CD4-positive, alpha-beta T cell (primary cell): ENCODE measurements around the gene FXYD3. TPM values are rescaled to one million over a fixed set of nuclear protein-coding genes. Genes with fewer than 3 reads are reported as not detected.

ENCODE experiments used
- ATAC-seq: fragments of 200-7000 bp; cut with Tn5 transposase; one replicate; pipeline ENCODE4 v1.10.0; 2022; ENCODE audit warnings: mild to moderate bottlenecking; ENCODE audit not compliant: poor library complexity
- CTCF ChIA-PET: fragments of 350-600 bp; sonication (Branson Sonifier 250); formaldehyde crosslinking; loops from one replicate; lab custom pipeline; 2021; ENCODE audit warnings: antibody characterized with exemption, inconsistent platforms; lab: Charles Lee
- POLR2A ChIA-PET: fragments of 350-600 bp; sonication (Branson Sonifier 250); formaldehyde crosslinking; loops from one replicate; lab custom pipeline; 2021; ENCODE audit warnings: antibody characterized with exemption, inconsistent platforms; lab: Charles Lee
- DNase-seq, 14 experiments: peaks; one replicate each; pipeline ENCODE4 v3.0.0-alpha.2; 2013 to 2020; ENCODE audit warnings: mixed read lengths in 2 of 14
- H3K27ac ChIP-seq, 2 donors: one replicate each; pipeline versions ENCODE4 v1.5.1 to v1.7.0; 2013; ENCODE audit warnings: low read length in 2 of 2, low read depth in 1 of 2, mild to moderate bottlenecking in 1 of 2
- H3K27me3 ChIP-seq, 2 experiments: 1 replicate in 1 of 2; 2 replicates in 1 of 2; pipeline versions ENCODE4 v1.6.1 to v1.7.0; 2013; ENCODE audit warnings: low read length in 2 of 2, control low read depth in 1 of 2, mild to moderate bottlenecking in 1 of 2, moderate library complexity in 1 of 2; ENCODE audit not compliant: insufficient read depth in 2 of 2, control insufficient read depth in 1 of 2
- H3K36me3 ChIP-seq: one replicate; pipeline ENCODE4 v1.6.1; 2013; ENCODE audit warnings: low read length, control low read depth; ENCODE audit not compliant: insufficient read depth
- H3K4me1 ChIP-seq: one replicate; pipeline ENCODE4 v1.6.1; 2013; ENCODE audit warnings: low read length, control low read depth; ENCODE audit not compliant: insufficient read depth
- H3K4me3 ChIP-seq: one replicate; pipeline ENCODE4 v1.5.1; 2013; ENCODE audit warnings: mild to moderate bottlenecking, low read length, moderate library complexity
- H3K9me3 ChIP-seq, 2 experiments: 1 replicate in 1 of 2; 2 replicates in 1 of 2; pipeline versions ENCODE4 v1.6.1 to v1.7.0; 2013; ENCODE audit warnings: low read length in 2 of 2, mild to moderate bottlenecking in 2 of 2, control low read depth in 1 of 2, moderate library complexity in 1 of 2; ENCODE audit not compliant: control insufficient read depth in 1 of 2, insufficient read depth in 1 of 2
- H3K27ac Mint-ChIP-seq: one replicate; pipeline ENCODE4 v1.8.0; 2020; ENCODE audit warnings: mixed read lengths
- H3K27me3 Mint-ChIP-seq: one replicate; pipeline ENCODE4 v1.8.0; 2021; ENCODE audit warnings: mixed read lengths
- H3K36me3 Mint-ChIP-seq: one replicate; pipeline ENCODE4 v1.8.0; 2021; ENCODE audit warnings: low read depth, mixed read lengths
- H3K4me1 Mint-ChIP-seq: one replicate; pipeline ENCODE4 v1.8.0; 2021; ENCODE audit warnings: low read depth, mixed read lengths
- H3K4me3 Mint-ChIP-seq: one replicate; pipeline ENCODE4 v1.8.0; 2020; ENCODE audit warnings: mild to moderate bottlenecking, mixed read lengths
- H3K9me3 Mint-ChIP-seq: one replicate; pipeline ENCODE4 v1.8.0; 2020; ENCODE audit warnings: mixed read lengths
- intact Hi-C, 2 experiments: fragments of 100-400 bp; cut with DNase I in 1 of 2; cut with micrococcal nuclease in 1 of 2; formaldehyde crosslinking; loops; one replicate each; pipeline versions ENCODE4 v1.15.1 to v1.9.0; 2023 to 2025; cut with DNase I, micrococcal nuclease
- total RNA-seq, 174 experiments: library from RNA in 2 of 174; stranded (reverse) in 2 of 174; gene quantifications; one replicate each; pipeline ENCODE4 v1.2.3 and lab custom pipeline; 2021 to 2026
- TF ChIP-seq, protein P1 (sequence below): fragments of 200-600 bp; IDR thresholded peaks from one replicate; pipeline ENCODE4 v1.8.0; 2022; ENCODE audit warnings: antibody characterized with exemption, mild to moderate bottlenecking

FXYD3 gene
- total RNA-seq, 2 experiments from 2014 or later: not detected

GRCh38 chr19:35073516-35073915 is 42.1 kb upstream of the FXYD3 start:
- POLR2A ChIA-PET: no interaction called here
- H3K4me1 Mint-ChIP-seq: no peaks in the 10 kb centered on the region
- no peaks in the 10 kb centered on the region for H3K36me3 Mint-ChIP-seq
- no peak overlapping the region for H3K4me3 ChIP-seq
- H3K9me3 Mint-ChIP-seq: no peaks in the 10 kb centered on the region
- no peaks in the 10 kb centered on the region for H3K36me3 ChIP-seq
- ATAC-seq: no peak
- H3K27ac Mint-ChIP-seq: no peak overlapping the region
- H3K27me3 ChIP-seq: peaks cover 0 to 5% of the 10 kb centered on the region in 2 experiments
- H3K4me3 Mint-ChIP-seq: no peak overlapping the region
- no peaks in the 10 kb centered on the region for H3K4me1 ChIP-seq
- DNase-seq: no peak
- CTCF ChIA-PET: no interaction called here
- intact Hi-C loops: no loop called here
- H3K9me3 ChIP-seq: peaks cover 9 to 12% of the 10 kb centered on the region in 2 experiments
- no peak overlapping the region for H3K27ac ChIP-seq
- peaks cover 5% of the 10 kb centered on the region for H3K27me3 Mint-ChIP-seq
- TF ChIP-seq, protein P1, sequence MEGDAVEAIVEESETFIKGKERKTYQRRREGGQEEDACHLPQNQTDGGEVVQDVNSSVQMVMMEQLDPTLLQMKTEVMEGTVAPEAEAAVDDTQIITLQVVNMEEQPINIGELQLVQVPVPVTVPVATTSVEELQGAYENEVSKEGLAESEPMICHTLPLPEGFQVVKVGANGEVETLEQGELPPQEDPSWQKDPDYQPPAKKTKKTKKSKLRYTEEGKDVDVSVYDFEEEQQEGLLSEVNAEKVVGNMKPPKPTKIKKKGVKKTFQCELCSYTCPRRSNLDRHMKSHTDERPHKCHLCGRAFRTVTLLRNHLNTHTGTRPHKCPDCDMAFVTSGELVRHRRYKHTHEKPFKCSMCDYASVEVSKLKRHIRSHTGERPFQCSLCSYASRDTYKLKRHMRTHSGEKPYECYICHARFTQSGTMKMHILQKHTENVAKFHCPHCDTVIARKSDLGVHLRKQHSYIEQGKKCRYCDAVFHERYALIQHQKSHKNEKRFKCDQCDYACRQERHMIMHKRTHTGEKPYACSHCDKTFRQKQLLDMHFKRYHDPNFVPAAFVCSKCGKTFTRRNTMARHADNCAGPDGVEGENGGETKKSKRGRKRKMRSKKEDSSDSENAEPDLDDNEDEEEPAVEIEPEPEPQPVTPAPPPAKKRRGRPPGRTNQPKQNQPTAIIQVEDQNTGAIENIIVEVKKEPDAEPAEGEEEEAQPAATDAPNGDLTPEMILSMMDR: no peak

GRCh38 chr19:35073941-35074340 is 41.7 kb upstream of the FXYD3 start:
- CTCF ChIA-PET: no interaction called here
- no peaks in the 10 kb centered on the region for H3K36me3 Mint-ChIP-seq
- POLR2A ChIA-PET: no interaction called here
- DNase-seq (no peak), ATAC-seq (no peak)
- H3K27ac Mint-ChIP-seq: no peak overlapping the region
- Histone ChIP-seq H3K36me3 (no peaks in the 10 kb centered on the region), H3K4me1 (no peaks in the 10 kb centered on the region), H3K4me3 (no peak overlapping the region), H3K27me3 (peaks cover 0 to 5% of the 10 kb centered on the region in 2 experiments), H3K9me3 (peaks cover 9 to 12% of the 10 kb centered on the region in 2 experiments), H3K27ac (no peak overlapping the region)
- TF ChIP-seq, protein P1: no peak
- no peaks in the 10 kb centered on the region for H3K4me1 Mint-ChIP-seq
- H3K4me3 Mint-ChIP-seq: no peak overlapping the region
- no peaks in the 10 kb centered on the region for H3K9me3 Mint-ChIP-seq
- intact Hi-C loops: no loop called here
- H3K27me3 Mint-ChIP-seq: peaks cover 5% of the 10 kb centered on the region

DNA sequence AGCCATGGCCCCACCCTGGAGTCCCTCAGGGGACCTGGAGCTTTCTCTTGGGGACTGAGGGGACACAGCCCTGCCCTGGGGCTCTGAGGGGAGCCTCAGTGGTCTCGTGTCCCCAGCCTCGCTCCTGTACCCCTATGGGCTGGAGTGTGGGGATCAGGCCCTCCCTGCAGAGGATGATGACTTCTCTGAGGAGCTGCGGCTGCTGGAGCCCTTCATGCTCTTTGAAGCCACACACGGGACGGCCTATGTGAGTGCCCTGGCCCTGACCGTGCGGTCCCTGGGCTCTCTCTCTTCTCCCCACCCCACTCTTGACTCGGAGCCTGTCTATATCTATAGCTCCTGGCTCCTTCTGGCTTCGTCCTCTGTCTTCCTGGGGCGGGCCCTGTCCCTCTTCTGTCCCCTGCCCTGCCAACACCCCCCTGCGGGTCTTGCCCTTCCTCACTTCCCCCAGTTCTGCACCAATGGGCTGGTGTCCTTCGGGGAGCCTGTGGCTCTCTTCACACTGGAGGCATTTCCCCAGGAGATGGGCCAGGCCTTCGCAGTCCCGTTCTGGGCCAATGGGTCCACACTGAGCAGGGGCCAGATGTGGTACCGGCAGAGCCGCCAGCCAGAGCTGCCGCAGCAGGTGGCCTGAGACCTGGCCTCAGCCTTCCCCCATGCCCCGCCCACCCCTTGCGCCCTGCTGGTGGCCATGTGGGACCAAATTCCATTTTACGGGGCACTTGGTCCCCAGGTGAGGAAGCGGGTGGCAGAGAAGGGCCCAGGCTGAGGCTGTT is 41.0 kb upstream of the FXYD3 start:
- no peak for DNase-seq
- Histone ChIP-seq H3K27me3 (peaks cover 0 to 5% of the 10 kb centered on the region in 2 experiments), H3K4me3 (no peak overlapping the region), H3K27ac (no peak overlapping the region), H3K36me3 (no peaks in the 10 kb centered on the region), H3K4me1 (no peaks in the 10 kb centered on the region), H3K9me3 (peaks cover 9 to 12% of the 10 kb centered on the region in 2 experiments)
- no peaks in the 10 kb centered on the region for H3K36me3 Mint-ChIP-seq
- H3K9me3 Mint-ChIP-seq: no peaks in the 10 kb centered on the region
- H3K4me3 Mint-ChIP-seq: no peak overlapping the region
- TF ChIP-seq, protein P1: no peak
- peaks cover 5% of the 10 kb centered on the region for H3K27me3 Mint-ChIP-seq
- ATAC-seq: no peak
- ChIA-PET CTCF (no interaction called here), POLR2A (no interaction called here)
- H3K27ac Mint-ChIP-seq: no peak overlapping the region
- intact Hi-C loops: no loop called here
- H3K4me1 Mint-ChIP-seq: no peaks in the 10 kb centered on the region
